CD4-positive, alpha-beta T cell treated with Interferon gamma for 1 hour (primary cell): Measurements from ENCODE around the gene YKT6.
A peak's percentile ranks its signal among the peaks of the same experiment; 100 is the strongest.

ENCODE experiments used
- DNase-seq: peaks from one replicate; pipeline ENCODE4 v3.0.0-alpha.2; 2020

Gene YKT6

DNA sequence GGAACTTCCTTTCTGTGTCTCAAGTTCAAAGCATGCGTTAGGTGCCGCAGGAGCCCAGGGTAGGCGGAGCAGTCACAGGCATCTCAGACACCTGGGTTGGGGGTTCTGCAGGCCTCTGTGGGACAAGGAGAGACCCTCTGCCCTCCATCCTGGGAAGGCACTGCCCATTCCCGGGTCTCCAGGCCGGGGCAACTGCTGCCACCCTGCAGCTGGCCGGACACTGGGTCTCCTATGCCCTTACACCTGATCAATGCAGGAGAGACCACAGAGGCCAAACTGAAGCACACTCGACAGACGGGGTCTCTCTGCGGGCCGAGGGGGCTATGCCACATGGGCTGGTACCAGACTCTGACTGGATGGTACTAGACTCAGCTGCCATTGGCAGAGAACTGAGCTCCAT, 36.9 kb downstream of the YKT6 start:
- DNase-seq, result no peak

DNA sequence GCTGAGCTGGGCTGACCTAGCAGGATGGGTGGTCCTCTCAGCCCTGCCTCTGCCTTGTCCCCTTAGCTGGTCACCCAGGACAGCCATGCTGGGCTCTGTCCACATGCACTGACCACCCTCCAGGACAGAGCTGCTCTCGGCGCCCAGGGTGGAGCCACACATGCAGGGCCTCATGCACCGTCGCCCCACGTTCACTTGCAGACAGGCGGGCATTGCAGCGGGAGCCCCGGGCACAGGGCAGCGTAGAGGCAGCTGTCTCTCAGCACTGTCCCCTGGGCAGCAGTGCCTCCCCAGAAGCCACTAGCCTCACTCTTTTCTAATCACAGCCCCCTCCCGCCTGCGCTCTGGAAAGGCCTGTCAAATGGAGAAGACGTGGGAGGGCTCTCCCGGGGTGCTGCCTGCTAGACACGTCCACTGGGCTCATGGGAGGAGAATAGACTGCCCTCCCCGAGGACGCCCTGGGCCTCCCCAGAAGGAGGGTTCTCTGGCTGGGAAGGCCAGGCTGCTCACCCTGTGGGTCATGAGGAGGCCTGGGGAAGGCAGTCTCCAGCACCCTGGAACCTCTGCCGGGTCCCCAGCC, 37.4 kb downstream of the YKT6 start:
- DNase-seq, result no peak

DNA sequence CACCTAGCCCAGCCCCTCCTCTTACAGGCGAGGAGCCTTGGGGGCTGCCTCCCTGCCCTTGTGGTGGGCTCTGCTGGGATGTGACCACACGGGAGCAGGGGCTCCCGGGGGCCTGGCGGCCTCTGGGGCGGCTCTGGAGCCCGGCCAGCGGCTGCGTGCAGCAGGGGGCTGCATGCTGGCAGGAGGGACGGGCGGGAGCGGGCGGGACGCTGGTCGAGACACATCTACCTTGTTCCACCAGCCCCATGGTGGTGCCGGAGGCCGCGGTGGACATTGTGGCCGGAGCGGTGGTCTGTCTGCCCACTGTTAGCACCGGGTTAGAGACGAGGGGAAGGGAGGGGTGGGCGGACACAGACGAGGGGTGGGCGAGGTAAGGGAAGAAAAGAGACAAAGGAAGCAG, 38.6 kb downstream of the YKT6 start:
- no peak for DNase-seq

DNA sequence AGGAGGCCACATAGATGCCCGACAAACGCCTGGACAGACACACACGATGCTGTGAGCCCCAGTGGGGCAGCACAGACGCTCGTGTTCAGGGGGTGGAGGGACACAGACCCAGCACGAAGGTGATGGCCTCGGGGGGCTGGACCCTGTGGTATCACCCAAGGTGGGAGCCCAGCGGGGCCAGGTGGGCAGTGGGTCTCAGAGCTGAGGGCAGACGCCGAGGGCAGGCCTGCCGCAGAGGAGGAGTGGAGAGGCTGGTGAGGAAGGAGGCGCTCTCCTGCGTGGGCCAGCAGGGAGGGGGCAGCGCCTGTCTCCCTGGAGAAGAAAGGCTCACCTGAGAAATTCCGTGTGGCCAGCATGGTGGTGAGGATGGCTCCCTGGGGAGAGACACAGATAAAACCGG, 39.6 kb downstream of the YKT6 start:
- DNase-seq, result no peak

DNA sequence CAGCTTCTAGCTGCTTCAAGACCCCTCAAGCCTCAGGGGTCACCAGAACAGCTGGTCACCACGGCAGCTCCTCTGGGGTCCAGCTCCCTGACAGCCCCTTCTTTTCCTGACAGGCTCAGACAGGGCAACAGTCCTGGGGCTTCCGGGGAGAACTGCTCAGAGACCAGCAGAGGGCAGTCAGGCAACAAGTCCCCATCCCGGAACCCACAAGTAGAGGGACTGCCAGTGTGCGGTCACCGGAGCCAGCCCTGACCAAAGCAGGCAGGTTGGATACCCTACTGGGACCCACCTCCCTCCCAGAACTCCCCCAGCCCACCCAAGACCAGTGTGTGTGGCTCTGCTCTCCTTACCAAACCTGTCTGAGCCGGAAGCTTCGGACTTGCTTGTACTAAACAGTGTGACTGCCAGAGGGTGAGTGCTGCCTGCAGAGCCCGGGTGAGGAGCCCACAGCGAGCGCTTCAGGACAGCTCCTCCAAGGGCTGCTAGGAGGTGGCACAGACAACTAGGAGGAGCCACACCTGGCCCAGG, 40.3 kb downstream of the YKT6 start:
- DNase-seq, result peak; percentile 53

DNA sequence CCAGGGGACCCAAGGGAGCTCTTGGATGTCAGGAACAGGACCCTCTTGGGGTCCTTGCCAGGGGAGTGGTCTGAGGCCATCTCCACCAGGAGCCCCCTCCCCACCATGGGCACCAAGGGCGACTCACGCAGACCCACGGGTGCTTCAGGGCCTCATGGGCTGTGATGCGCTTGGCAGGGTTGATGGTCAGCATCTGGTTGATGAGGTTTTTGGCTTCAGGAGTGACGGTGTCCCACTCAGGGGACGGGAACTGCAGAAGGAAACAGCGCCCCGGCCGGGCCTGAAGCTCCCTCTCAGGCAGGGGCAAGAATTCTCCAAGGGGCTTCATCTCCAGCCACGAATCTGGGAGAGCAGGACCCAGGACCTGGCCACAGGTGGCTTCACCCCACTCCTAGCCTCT, 41.3 kb downstream of the YKT6 start:
- DNase-seq, result no peak

DNA sequence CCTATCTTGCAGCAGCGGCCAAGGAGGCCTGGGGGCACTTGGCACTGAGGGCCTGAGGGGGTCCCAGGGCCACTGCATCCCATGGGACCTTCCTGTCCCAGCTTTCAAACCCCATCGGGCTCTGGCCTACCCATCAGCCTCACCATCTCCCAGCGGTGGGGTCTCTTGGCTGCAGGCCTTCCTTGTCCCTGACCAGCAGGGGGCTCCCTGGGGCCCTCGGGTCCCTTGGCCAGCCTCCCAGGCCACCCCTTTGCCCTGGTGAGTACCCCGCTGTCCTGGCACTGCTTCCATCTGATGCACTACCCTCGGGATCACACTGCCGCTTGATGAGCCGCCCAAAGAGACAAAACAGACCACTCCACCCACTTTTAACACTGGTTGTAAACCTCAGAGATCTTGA, 43.5 kb downstream of the YKT6 start:
- no peak for DNase-seq

GRCh38 chr7:44246396-44247113, 45.8 kb downstream of the YKT6 start:
- DNase-seq, result no peak

DNA sequence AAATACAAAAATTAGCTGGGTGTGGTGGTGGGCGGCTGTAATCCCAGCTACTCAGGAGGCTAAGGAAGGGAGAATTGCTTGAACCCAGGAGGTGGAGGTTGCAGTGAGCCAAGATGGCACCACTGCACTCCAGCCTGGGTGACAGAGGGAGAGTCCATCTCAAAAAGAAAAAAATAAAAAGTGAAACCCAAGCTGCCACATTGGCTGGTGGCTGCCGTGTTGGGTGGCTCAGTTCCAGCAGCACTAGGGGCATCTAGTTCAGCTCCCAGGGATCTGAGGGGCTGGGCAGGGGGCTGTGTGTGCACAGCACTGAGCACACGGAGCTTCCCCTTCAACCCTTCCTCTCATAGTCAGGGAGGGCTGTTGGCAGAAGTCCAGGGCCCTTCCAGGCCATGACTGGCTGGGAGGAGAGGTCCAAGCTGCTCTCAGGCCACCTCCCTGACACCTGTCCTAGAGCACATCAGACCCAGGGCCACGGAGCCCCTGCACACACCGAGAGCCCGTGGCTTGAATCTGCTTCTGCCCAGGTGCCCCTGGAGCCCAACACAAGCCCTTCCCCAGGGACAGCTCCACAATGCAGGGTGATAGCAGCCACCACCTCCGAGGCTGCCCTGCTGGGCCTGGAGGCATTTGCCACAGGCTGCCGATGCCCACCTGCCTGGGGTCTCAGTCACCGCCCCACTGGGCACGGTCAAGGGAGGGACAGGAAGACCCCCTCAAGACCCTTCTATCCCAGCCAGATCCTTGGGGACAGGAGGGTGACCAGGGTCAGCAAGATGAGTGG, 47.3 kb downstream of the YKT6 start:
- DNase-seq, result no peak

- no peak for DNase-seq
Observed at GRCh38 chr7:44249639-44250234, 49.0 kb downstream of the YKT6 start.

DNA sequence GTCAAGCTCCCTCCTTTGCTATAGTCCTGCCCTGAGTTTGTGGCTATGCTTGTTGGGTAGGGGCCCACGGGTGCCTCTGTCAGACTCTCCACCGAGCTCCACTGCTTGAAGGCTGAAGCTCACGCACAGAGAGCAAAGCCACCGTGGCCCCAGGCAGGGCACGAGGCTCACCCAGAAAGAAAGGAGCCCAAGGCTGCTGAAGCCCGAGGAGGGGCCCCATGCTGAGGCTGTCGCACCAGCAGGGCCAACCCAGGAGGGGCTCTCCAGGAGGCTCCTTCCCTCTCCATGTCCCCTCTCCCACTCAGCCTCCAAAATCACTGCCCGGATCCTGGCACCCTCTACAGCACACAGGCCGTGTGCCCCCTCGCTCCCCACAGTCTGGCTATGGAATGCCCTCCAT, 50.5 kb downstream of the YKT6 start:
- DNase-seq, result no peak

GRCh38 chr7:44251881-44252280, 51.1 kb downstream of the YKT6 start:
- DNase-seq, result no peak

GRCh38 chr7:44256459-44256858, 55.7 kb downstream of the YKT6 start:
- no peak for DNase-seq

GRCh38 chr7:44257213-44257612, 56.4 kb downstream of the YKT6 start:
- DNase-seq, result no peak

DNA sequence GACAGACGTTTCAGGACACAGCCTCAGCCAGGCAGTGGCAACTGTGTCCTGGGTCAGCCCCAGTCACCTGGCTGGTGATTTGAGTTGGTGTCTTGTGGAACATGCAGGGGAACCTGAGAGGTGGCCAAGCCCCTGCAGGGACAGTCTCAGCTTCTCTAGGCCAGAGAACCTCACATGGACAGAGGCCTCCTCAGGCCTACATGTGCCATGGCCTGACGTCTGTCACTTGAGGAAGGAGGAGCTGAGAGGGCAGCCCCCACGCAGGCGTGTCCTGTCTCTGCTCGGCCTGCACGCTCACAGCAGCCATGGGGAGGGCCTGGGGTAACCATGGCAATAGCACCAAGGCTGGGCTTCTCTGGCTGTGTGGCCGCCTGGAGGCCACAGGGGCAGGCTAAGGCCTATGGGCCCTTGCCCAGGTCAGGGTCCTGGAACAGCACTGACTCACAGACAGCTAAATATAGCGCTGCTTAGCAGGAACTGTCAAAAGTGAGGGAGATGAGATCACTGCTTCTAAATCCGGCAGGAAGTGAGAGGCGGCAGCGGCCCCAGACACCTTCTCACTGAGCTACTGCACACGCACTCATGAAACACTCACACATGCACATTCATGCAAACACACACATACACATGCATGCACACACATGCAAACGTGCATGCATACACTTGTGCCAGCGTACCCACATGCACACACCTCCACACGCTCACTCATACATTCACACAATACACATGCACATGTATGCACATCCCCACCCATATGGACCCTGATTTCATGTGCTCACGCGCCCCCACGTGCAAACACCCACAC, 57.0 kb downstream of the YKT6 start:
- DNase-seq, result peak; percentile 79

- DNase-seq, result no peak
Observed at GRCh38 chr7:44258423-44258760, 57.6 kb downstream of the YKT6 start.

- no peak for DNase-seq
Observed at GRCh38 chr7:44258865-44259546, 58.2 kb downstream of the YKT6 start.

- no peak for DNase-seq
Observed at GRCh38 chr7:44259547-44260457, 59.0 kb downstream of the YKT6 start.

DNA sequence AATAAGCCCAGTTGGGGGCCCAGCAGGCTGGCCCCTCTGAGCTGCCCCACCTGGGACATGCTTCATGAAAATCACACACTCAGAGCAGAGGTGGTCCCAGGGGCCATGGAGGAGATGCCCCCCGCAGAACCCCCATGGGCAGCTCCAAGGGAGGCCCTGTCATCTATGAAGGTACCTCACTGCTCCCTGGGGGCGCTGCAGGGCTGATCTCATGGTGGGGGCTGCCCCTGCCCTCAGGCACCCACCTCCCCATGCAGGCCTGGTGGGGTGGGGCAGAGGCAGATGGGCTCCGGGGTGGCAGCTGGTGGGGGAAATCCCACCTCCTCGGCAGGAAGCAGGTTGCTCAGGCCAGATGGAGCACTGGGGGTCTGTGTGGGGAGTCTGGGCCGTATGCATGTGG, 60.5 kb downstream of the YKT6 start:
- peak; percentile 18 for DNase-seq

DNA sequence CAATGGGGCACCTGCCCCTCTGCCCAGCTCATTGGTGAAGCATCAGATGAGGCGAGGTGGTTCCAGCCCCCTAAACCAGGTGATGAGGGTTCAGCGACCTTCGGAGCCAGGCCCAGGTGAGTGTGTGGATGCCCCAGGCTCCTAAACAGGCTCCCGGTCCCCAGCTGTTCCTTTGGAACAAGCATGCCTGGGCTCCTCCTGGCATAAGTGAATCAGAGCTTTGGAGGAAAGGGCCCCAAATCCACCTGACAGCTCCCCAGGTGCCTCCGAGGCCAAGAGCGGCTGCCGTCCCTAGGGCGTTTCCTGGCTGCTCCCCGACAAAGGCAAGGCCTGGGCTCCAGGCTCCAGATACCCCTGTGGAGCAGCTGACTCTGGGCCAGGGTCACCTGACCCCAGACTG, 61.3 kb downstream of the YKT6 start:
- no peak for DNase-seq
